D721Med (cell line): ENCODE results near the gene LMF1.

Source experiments
- DNase-seq: peaks from one replicate; pipeline ENCODE4 v3.0.0; 2011; ENCODE audit warnings: low spot score; ENCODE audit not compliant: insufficient read length
- FAIRE-seq: peaks from 2 replicates; lab custom pipeline; 2011; peaks lifted over from hg19 to GRCh38; lab: Jason Lieb, UNC
- TF ChIP-seq, protein P1 (sequence below): IDR thresholded peaks from 2 replicates; pipeline ENCODE4 v1.5.1; 2012; ENCODE audit warnings: mild to moderate bottlenecking, control low read depth; ENCODE audit not compliant: insufficient read depth; ENCODE audit errors: missing control alignments

The LMF1 gene

DNA sequence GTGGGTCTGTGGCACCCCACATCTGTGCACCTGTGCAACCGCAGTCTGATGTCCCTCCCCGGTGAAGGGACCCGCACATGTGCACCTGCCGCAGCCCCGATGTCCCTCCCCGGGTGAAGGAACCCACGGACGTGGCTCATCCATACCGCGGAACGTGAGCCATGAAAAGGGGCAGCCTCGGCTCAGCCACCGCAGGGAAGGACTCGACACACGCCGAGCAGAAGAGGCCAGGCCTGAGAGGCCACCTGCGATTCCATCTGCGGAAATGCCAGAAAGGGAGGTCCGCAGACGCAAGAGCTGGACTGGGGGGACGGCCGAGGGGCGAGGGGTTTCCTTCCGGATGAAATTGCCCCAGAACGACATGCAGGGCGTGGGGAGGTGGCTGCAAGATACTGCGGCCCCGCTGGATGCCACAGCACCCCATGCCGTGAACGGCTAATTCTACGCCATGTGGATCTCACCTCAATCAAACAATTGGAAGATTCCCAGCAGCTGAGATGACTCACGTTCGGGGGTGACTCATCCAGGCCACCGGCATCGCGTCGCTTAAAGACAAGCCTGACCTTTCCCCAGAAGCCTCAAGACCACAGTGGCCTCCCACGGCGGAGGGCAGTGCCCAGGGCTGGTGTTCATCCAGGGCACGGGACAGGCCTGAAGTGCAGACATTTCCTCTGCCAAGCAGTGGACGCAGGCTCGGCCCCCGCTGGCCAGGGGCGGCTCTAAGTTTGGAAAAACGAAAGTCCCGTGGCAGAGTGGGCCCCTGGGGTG is 31.8 kb upstream of the LMF1 start:
- DNase-seq (no peak), FAIRE-seq (no peak)
- TF ChIP-seq, protein P1, sequence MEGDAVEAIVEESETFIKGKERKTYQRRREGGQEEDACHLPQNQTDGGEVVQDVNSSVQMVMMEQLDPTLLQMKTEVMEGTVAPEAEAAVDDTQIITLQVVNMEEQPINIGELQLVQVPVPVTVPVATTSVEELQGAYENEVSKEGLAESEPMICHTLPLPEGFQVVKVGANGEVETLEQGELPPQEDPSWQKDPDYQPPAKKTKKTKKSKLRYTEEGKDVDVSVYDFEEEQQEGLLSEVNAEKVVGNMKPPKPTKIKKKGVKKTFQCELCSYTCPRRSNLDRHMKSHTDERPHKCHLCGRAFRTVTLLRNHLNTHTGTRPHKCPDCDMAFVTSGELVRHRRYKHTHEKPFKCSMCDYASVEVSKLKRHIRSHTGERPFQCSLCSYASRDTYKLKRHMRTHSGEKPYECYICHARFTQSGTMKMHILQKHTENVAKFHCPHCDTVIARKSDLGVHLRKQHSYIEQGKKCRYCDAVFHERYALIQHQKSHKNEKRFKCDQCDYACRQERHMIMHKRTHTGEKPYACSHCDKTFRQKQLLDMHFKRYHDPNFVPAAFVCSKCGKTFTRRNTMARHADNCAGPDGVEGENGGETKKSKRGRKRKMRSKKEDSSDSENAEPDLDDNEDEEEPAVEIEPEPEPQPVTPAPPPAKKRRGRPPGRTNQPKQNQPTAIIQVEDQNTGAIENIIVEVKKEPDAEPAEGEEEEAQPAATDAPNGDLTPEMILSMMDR = no peak

DNA sequence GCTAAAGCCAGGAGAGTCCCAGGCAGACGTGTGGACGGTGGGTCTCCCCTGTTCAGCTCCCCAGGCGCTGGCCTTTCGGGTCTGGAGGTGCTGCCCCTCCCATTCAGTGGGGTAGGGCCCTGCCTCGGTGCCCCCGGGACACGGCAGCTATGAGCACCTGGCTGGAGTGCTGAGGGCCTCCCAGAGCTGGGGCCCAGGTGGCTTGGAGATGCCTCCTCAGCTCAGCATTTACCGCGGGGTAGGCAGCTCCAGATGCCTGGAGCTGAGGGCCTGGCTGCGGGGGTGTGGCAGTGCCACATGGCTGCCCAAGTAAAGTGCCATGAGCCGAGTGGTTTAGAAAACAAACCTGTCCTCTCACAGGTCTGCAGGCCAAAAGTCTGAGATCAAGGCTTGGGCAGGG is 30.3 kb upstream of the LMF1 start:
- no peak for DNase-seq
- FAIRE-seq = no peak
- TF ChIP-seq, protein P1 = no peak

DNA sequence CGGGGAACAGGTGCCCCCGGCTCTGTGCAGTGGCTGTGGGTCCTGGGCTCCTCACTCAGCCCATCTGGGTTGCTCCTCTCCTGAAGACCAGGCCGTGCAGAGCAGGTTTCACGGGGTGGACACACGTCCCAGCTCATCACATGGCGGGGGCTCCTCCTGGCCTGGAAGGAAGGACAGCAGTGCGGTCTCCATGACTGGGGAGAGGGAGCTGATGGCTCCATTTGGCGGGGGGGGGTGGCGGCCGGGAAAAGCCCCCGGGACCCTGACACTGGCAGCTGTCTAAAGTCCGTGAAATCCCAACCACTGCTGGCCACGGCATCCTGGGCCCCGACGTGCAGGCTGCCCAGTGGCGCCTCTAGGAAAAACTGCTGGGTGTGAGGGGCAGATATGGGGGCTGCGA is 29.8 kb upstream of the LMF1 start:
- DNase-seq (no peak), FAIRE-seq (no peak)

DNA sequence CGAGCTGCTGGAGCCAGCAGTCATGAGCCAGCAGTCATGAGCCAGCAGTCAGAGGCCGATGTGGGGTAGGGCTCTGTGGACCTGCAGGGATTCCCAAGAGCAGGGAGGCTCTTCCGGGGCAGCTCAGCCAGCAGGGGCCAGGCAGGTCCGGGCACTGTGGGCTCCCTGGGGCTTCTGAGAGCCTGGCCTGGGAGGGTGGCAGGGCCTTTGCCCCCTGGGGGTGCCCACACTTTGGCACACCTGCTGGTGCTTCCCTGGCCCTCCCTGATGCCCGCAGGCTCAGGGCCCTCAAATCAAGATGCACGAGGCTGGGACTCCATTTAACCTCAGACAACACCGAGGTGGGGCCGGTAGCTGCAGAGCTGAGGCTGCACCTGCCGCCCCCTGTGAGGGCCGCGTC is 28.9 kb upstream of the LMF1 start:
- DNase-seq (no peak), FAIRE-seq (no peak)
- TF ChIP-seq, protein P1 = no peak

More for the DNA sequence above, 29.8 kb upstream of the LMF1 start:
- TF ChIP-seq, protein P1 = no peak

DNA sequence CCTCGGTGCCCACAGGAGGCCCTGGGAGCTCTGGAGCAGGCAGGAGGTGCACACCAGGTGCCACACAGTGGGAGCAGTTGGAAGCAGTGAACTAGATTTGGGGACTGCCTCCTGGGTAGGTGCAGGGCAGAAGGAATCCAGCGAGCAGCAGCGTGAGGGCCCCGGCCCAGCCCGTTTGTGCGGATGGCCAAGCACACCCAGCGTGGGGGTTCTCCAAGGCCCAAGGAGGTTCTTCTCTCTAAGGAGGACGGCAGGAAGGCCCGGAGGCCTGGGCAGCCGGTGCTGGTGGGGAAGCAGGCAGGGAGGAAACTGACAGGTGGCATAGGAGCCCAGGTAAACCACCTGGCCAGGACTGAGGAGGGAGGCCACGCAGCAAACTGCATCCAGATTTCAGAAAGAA is 27.8 kb upstream of the LMF1 start:
- TF ChIP-seq, protein P1 = no peak
- DNase-seq = no peak
- no peak for FAIRE-seq

DNA sequence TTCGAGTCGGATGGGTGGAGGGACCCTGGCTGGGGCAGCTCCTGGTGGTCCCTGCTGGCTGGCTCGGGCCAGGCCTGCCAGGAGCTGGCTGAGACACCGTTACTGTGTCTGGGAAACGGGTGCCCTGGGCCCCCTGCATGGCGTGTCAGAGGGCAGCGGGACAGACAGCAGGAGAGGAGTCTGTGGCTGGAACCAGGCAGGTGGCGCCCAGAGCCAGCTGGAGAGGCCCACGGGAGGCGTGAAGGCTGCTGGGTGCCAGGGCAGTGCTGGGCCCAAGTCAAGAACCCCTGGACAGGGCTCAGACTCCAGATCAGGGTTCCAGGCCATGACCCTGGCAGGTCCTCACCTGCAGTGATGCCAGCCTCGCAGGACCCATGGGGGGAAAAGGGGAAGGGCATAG is 27.4 kb upstream of the LMF1 start:
- TF ChIP-seq, protein P1 = no peak
- FAIRE-seq (no peak), DNase-seq (no peak)

DNA sequence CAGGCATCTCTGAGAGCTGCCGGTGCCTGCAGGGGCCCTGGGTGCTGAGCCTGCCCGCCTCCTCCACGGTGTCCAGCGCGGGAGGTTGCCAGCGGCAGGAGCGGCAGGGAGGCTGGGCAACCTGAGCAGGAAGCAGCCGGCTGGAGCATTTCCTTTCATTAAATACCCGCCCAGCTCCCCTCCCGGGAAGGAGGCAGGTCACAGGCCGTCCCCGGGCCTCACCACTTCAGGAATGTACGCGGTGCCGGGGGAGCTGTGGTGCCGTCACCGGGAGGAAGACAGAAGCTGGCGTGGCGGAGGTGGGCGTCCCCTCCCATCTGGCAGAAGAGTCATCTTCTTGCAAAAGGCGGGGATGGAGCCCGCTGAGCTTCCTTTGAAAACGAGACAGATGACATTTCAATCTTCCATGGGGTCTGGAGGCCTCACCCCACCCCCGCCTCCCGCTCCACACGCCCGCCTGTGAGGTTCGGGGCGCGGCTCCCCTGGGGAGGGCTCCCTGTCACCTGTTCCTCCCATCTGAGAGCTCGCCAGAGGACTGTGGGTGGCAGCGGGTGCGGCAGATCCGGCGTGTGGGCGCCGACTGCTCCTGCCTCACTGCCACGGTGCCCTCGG is 26.8 kb upstream of the LMF1 start:
- TF ChIP-seq, protein P1 = no peak
- FAIRE-seq (no peak), DNase-seq (no peak)
